HG02571 (cell line): Measurements from ENCODE around the gene FGFRL1.
"Not testable (repeated sequence)": the region's sequence is repeated elsewhere in the genome, so short reads cannot be mapped to it uniquely, and the experiment has no call there.

Experiments used
- ATAC-seq: cut with Tn5 transposase; IDR thresholded peaks from one replicate; pipeline ENCODE4 v1.9.1; 2021; ENCODE audit warnings: mild to moderate bottlenecking, moderate library complexity; ENCODE audit not compliant: unreplicated experiment

FGFRL1 gene

GRCh38 chr4:1048773-1049590 lies 37.6 kb downstream of the FGFRL1 start:
- no peak for ATAC-seq

DNA sequence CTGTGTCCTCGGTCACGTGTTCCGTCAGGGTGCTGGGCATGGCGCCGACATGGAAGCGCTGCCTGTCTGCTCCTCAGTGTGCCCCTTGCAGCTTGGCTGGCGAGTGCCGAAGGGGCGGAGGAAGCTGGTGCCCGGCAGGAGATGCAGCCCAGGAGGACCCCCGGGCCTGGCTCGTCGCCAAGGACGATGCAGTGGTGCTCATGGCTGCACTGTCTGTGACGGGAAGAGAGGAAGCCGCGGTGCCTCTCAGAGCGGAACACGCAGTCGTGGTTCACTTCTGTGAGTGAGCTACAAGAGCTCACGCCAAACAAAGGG lies 38.1 kb downstream of the FGFRL1 start:
- ATAC-seq: no peak

- no peak for ATAC-seq
Observed at GRCh38 chr4:1050486-1051213, 39.2 kb downstream of the FGFRL1 start.

GRCh38 chr4:1051472-1051871 lies 40.0 kb downstream of the FGFRL1 start:
- no peak for ATAC-seq

- ATAC-seq: no peak
Observed at GRCh38 chr4:1052231-1052671, 40.8 kb downstream of the FGFRL1 start.

DNA sequence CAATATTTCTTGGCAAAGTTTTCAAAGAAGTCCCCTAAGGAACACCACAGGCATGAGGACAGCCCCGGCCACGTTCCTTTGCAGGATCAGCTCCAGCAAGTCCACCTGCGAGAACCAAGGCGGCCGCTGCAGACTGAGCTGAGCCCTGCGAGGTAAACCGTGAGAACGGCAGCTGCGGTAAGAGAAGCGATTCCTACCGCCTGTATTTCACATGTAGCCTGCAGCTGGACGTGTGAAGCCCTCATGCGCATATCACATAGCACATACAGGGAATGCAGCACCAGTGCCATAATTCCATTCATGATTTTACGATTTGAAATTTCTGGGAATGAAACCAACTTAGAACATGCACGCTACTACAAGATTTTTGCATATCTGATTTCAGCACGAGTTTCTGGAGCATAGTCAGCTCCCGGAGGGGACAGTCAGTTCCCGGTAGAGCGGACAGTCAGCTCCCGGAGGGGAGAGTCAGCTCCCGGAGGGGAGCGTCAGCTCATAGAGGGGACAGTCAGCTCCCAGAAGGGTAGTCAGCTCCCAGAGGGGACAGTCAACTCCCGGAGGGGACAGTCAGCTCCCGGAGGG lies 41.7 kb downstream of the FGFRL1 start:
- ATAC-seq: no peak

DNA sequence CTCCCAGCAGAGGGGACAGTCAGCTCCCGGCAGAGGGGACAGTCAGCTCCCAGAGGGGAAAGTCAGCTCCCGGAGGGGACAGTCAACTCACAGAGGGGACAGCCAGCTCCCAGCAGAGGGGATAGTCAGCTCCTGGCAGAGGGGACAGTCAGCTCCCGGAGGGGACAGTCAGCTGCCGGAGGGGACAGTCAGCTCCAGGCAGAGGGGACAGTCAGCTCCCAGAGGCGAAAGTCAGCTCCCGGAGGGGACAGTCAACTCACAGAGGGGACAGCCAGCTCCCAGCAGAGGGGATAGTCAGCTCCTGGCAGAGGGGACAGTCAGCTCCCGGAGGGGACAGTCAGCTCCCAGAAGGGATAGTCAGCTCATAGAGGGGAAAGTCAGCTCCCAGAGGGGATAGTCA lies 42.5 kb downstream of the FGFRL1 start:
- not testable (repeated sequence) for ATAC-seq

- ATAC-seq: not testable (repeated sequence)
Observed at GRCh38 chr4:1054696-1055242, 43.3 kb downstream of the FGFRL1 start.

DNA sequence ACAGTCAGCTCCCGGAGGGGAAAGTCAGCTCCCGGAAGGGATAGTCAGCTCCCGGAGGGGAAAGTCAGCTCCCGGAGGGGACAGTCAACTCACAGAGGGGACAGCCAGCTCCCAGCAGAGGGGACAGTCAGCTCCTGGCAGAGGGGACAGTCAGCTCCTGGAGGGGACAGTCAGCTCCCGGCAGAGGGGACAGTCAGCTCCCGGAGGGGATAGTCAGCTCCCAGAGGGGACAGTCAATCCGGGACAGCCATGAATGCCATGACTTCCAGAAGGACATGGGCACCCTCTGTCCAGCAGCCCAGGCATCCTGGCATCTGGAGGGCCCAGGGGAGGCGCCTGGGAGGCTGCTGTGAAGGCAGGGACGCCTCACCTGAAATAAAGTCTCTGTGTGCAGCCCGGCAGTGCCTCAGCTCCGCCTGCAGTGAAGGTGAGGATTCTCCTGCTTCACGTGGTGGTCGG lies 43.8 kb downstream of the FGFRL1 start:
- ATAC-seq: not testable (repeated sequence)

DNA sequence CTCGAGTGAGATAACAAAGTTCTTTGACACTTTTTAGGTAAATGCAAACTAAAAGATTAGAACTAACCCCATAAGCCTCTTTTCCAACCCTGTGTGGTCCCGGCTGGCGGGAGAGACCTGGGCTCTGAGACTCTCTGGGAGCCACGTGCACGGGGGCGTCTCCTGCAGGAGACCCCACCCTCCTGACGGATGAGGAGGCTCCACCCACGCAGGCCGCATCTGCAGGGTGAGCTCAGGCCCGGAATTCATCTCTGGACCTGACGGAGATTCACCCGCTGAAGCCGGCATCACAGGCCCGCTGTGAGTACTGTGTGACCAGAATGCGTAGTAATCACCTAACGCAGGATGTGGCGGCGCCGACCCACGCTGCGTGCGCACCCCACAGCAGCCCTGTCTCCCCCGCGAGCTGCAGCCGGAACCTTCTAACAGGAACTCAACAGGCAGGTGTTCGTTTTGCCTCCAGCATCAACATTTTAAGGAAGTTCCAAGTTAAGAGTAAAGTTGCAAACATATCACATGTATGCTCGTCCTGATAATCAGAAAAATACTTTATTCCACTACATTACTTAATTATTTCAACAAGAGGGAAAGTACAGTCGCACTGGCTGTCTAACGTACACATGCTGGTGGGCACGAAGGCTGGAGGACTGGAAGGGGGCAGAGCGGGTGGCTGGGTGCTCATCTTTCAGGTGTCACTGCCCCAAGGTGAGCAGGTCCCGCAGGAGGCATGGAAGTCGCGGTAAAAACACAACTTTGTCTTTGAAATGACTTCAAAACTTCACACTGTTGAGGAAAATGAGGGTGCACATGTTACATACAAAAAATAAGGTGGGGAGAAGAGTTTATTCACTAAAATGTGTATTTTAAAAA lies 44.5 kb downstream of the FGFRL1 start:
- ATAC-seq: no peak

DNA sequence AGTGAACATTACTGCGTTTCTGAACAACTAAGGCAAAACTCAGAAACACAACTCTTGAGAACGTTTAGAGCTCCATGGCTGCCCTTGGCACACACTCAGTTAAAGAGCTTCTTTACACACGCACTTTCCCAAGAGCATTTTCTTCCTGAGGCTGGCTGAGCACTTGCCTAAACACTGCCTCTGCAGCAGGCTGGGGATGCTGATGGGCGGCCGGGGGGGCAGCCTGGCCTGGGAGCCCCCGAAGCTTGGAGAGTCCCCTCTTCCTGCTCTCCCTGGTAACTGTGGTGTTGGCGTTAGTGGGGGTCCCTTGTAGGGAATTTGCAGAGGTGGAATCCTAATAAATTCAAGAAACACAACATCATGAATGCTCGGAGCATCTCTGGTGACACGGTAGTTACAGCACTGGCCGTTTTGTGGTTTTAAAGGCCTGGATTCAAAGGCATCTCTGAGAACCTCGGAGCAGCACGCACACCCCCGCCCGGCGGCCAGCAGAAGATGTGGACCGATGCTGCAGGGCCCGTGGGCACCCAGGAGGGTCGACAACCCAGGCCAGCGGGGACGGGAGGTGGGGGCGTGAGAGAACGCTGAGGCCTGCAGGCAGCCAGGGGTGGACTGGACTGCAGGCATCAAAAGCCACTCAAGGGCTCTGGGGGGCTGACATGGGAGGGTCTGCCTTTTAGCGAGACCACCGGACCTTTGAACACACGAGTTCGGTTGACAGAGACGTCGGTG lies 45.4 kb downstream of the FGFRL1 start:
- no peak for ATAC-seq

DNA sequence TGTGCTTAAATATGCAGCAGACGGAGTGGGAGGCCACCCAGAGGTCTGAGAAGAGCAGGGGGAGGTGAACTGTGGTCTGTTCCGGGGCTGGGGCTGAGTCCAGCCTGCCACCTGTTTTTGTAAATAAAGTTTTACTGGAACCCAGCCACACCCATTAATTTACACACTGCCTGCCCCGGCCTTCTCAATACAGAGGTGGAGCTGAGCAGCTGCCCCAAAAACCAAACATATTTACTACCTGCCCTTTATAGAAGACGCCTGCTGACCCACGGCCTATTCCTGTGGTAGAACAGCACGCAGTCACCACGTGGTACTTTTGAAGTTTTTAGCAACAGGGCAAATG lies 45.9 kb downstream of the FGFRL1 start:
- no peak for ATAC-seq

DNA sequence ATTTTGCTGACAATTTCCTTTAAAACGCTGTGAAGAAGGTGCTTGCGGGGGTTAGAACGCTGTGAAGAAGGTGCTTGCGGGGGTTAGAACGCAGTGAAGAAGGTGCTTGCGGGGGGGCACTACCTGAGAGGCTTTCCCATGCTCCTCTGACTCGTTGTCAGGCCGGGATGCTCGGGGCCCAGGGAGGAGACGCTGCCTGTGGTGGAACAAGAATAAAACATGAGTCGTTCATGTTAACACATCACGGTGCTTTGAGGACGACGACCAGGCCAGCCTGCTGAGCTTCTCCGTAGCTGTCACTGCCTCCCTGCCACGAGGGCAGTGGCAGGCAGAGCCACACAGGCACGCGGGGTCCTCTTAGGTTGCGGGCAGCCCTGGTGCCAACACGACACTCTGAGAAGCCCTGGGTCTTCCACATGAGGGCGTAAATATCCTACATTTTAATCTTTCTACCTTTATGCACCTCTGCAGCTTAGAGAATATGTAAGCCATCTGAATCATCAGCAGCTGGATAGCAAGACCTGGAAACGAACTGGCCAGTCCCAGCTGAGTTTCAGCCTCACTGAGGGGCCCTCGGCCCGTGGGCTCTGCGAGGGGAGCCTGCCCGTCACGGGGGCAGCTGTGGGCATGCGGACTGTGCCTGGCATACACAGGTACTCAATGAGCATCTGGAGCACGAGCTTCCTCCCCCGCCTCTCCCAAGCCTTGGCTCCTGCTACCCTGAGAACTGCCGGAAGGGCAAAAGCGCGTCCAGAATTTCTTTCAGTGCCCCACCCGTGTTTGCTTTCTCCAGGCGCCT lies 47.0 kb downstream of the FGFRL1 start:
- no peak for ATAC-seq

GRCh38 chr4:1058997-1059665 lies 47.7 kb downstream of the FGFRL1 start:
- no peak for ATAC-seq

DNA sequence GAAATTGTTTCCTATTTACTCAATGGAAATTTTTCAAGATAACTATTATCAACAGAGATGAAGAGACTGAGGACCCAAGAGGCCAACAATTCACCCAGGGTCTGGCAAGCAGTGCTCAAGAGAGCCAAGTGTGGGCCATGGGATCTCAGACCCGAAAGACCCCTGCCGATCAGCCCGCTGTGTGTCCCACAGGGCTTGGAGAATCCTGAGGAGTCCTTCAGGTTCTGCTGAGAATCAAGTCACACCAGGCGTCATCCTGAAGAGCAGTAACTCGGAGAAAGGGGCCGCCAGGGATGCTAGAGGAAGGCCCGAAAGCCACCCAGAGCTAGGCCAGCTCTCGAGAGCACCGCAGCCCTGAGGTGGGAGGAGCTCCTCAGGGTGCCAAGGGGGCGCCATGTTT lies 48.7 kb downstream of the FGFRL1 start:
- ATAC-seq: no peak

DNA sequence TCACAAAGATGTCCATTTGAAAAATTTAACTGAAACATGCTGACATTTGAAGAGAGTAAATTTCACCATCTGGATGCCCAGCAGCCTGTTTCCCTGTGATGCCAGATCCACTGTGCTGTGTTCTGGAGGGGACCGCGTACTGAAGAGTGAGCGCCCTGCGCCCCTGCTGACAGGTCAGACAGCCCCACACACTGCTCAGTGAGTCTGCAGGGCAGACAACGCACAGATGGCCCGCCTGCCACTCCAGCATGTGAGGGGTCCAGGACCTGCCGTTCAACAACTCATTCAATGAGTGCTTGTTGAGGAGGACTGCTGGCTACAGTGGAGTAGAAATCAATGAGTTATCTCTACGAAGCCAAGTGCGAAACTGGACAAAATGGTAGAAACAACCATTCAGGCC lies 49.2 kb downstream of the FGFRL1 start:
- no peak for ATAC-seq

DNA sequence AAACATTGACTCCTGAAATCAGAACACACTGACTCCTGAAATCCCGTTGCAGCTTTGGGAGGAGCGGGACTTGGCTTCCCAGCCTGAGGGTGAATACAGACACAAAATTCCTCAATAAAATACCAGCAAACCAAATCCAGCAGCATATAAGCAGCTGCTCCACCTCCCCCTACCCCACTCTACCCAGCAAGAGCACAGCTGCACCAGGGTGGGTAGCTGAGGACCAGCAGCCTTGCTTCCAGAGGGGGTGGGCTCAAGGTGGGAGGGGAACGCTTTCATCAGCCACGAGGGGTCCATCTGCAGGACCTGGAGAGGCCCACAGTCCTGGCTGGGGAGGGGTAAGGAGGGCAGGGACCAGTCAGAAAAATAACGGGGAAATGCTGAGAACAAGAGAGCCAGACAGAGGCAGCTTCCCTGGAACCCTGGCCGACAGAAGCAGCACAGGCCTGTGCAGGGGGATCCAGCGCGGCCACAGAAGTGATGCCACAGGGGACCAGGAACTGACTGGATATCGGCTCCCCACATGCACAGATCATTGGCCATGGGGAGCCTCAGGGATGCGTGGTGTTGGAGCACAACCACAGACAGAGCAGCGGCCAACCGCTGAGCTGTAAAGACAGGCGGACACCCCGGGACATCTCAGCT lies 49.8 kb downstream of the FGFRL1 start:
- no peak for ATAC-seq

GRCh38 chr4:1061760-1062159 lies 50.3 kb downstream of the FGFRL1 start:
- no peak for ATAC-seq
